HepG2 (cell line): Measurements from ENCODE around the gene FLACC1. TPM values are rescaled to one million over a fixed set of nuclear protein-coding genes. Genes with fewer than 3 reads are reported as not detected.
A peak's percentile ranks its signal among the peaks of the same experiment; 100 is the strongest.

Experiments used
- ATAC-seq: fragments of 200-7000 bp; cut with Tn5 transposase; 3 replicates; pipeline ENCODE4 v1.9.1; 2020; ENCODE audit warnings: mild to moderate bottlenecking, moderate library complexity
- BruUV-seq: library from RNA; stranded (reverse); fragments of 400-500 nt; replicated peaks from 2 replicates; lab custom pipeline; 2021; lab: Mats Ljungman, UMichigan
- CTCF ChIA-PET: fragments of 300-600 bp; formaldehyde crosslinking; extraction: SDS; loops from one replicate; lab custom pipeline; 2021; ENCODE audit warnings: low total read pairs, inconsistent platforms, low intra/inter-chr PET ratio; lab: Yijun Ruan, JAX
- POLR2A ChIA-PET: fragments of 350-600 bp; sonication (Branson Sonifier 250); formaldehyde crosslinking; loops from one replicate; lab custom pipeline; 2020; ENCODE audit warnings: antibody characterized with exemption, inconsistent platforms; lab: Yijun Ruan, JAX
- DNase-seq: peaks from one replicate; pipeline ENCODE4 v3.0.0-alpha.2; 2015; ENCODE audit warnings: low spot score
- FAIRE-seq: peaks from 3 replicates; lab custom pipeline; 2011; peaks lifted over from hg19 to GRCh38; lab: Jason Lieb, UNC
- H2AFZ ChIP-seq: one replicate; pipeline ENCODE4 v1.6.1; 2011; ENCODE audit warnings: low read length, inconsistent platforms
- H3K27ac ChIP-seq: fragments of 300-600 bp; 3 replicates; pipeline ENCODE4 v1.8.0; 2011; ENCODE audit warnings: mixed run types, mild to moderate bottlenecking, mixed read lengths, low read length, inconsistent platforms; ENCODE audit not compliant: insufficient read depth; ENCODE audit errors: extremely low read length
- H3K27me3 ChIP-seq, 2 experiments: fragments of 200-600 bp in 1 of 2; 2 replicates in 1 of 2; 3 replicates in 1 of 2; pipeline versions ENCODE4 v1.6.0 to v1.8.0; 2011; ENCODE audit warnings: low read length in 2 of 2, mild to moderate bottlenecking in 2 of 2, moderate library complexity in 2 of 2, inconsistent platforms in 1 of 2; ENCODE audit not compliant: insufficient read depth in 2 of 2, control insufficient read depth in 1 of 2
- H3K36me3 ChIP-seq, 2 experiments: fragments of 200-600 bp in 1 of 2; replicated peaks in 1 of 2; 2 replicates in 1 of 2; 3 replicates in 1 of 2; pipeline versions ENCODE4 v1.5.1 to v1.8.0; 2011; ENCODE audit warnings: low read length in 2 of 2, inconsistent platforms in 1 of 2; ENCODE audit not compliant: insufficient read depth in 2 of 2, control insufficient read depth in 1 of 2
- H3K4me1 ChIP-seq: 2 replicates; pipeline ENCODE4 v1.5.1; 2012; ENCODE audit warnings: low read length, inconsistent platforms; ENCODE audit not compliant: insufficient read depth
- H3K4me2 ChIP-seq: 2 replicates; pipeline ENCODE4 v1.6.0; 2011; ENCODE audit warnings: low read depth, low read length, inconsistent platforms
- H3K4me3 ChIP-seq, 3 experiments: fragments of 200-600 bp in 1 of 3; sonication (generic), shearing (Covaris generic) in 1 of 3; replicated peaks in 1 of 3; 2 replicates each; pipeline ENCODE4 v1.5.1; 2011 to 2016; ENCODE audit warnings: low read length in 3 of 3, inconsistent platforms in 2 of 3, low read depth in 2 of 3, mild to moderate bottlenecking in 2 of 3, control low read depth in 1 of 3, mixed read lengths in 1 of 3; ENCODE audit not compliant: insufficient read depth in 1 of 3
- H3K79me2 ChIP-seq: one replicate; pipeline ENCODE4 v1.6.1; 2011; ENCODE audit warnings: low read length, inconsistent platforms; ENCODE audit not compliant: insufficient read depth
- H3K9ac ChIP-seq: 2 replicates; pipeline ENCODE4 v1.6.0; 2011; ENCODE audit warnings: mild to moderate bottlenecking, low read depth, low read length, inconsistent platforms; ENCODE audit not compliant: insufficient read depth
- H3K9me3 ChIP-seq: 2 replicates; pipeline ENCODE4 v1.5.1; 2012; ENCODE audit warnings: mild to moderate bottlenecking, low read length
- H4K20me1 ChIP-seq: 2 replicates; pipeline ENCODE4 v1.6.0; 2011; ENCODE audit warnings: inconsistent platforms, mild to moderate bottlenecking, low read length, moderate library complexity; ENCODE audit not compliant: insufficient read depth
- HDAC6 ChIP-seq: fragments of 200-600 bp; sonication (generic); IDR thresholded peaks from 2 replicates; pipeline ENCODE4 v1.7.0; 2017; ENCODE audit warnings: mild to moderate bottlenecking, antibody characterized with exemption, low read length, low read depth
- KMT2B ChIP-seq: IDR thresholded peaks from 2 replicates; pipeline ENCODE4 v1.6.1; 2016; ENCODE audit warnings: missing genetic modification reagents, missing compliant biosample characterization
- PRPF4 ChIP-seq: fragments of 200-400 bp; formaldehyde crosslinking; IDR thresholded peaks from 2 replicates; pipeline ENCODE4 v1.6.1; 2016; ENCODE audit warnings: low read length, low read depth; ENCODE audit not compliant: poor library complexity, severe bottlenecking
- RFX1 ChIP-seq: fragments of 450-650 bp; IDR thresholded peaks from 2 replicates; pipeline ENCODE4 v1.6.1; 2017
- SAP130 ChIP-seq: IDR thresholded peaks from 2 replicates; pipeline ENCODE4 v1.6.1; 2016; ENCODE audit warnings: low read depth
- SMC3 ChIP-seq: IDR thresholded peaks from 2 replicates; pipeline ENCODE4 v1.6.1; 2011; ENCODE audit warnings: low read length, improper control_type of control experiment
- SRSF1 ChIP-seq: fragments of 200-400 bp; formaldehyde crosslinking; optimal IDR thresholded peaks from 2 replicates; pipeline ENCODE3; 2017; ENCODE audit warnings: mild to moderate bottlenecking, low read depth, low read length, moderate library complexity
- ZNF598 ChIP-seq: sonication (generic); formaldehyde crosslinking; IDR thresholded peaks from 2 replicates; pipeline ENCODE4 v1.5.1; 2020; ENCODE audit warnings: mild to moderate bottlenecking, missing genetic modification reagents, borderline replicate concordance
- WGBS: methylation state at CpG from one replicate; pipeline ENCODE4 v1.1.6; 2017; ENCODE audit warnings: low lambda C conversion rate; 5-methylcytosine and 5-hydroxymethylcytosine counted together
- in situ Hi-C: cut with HindIII; loops from 2 replicates; pipeline ENCODE4 v1.10.0; 2017; ENCODE audit warnings: low pct_unique_long_range_greater_than_20kb; ENCODE audit not compliant: extremely low pct_ligation_motif_present
- intact Hi-C: fragments of 100-400 bp; cut with micrococcal nuclease; formaldehyde crosslinking; loops from one replicate; pipeline ENCODE4 v1.10.0; 2022; ENCODE audit not compliant: unreplicated experiment
- polyA plus RNA-seq, 8 experiments: library from polyadenylated mRNA; depleted of rRNA in 3 of 8; stranded (reverse) in 7 of 8; unstranded in 1 of 8; fragments of >200 nt; fragmentation: Illumina TruSeq in 4 of 8; extraction: Trizol in 4 of 8; gene quantifications; 2 replicates each; pipeline versions ENCODE4 v1.2.1 to v1.2.3, GENCODE V29; 2011 to 2016; ENCODE audit warnings: low read depth in 4 of 8, missing spikeins in 1 of 8, mixed read lengths in 1 of 8; ENCODE audit not compliant: insufficient read depth in 1 of 8
- total RNA-seq, 5 experiments: library from RNA; depleted of rRNA; stranded (reverse); fragments of >200 nt; fragmentation: Illumina TruSeq; extraction: Trizol; gene quantifications; 2 replicates each; pipeline ENCODE4 v1.2.3, GENCODE V29; 2016; ENCODE audit warnings: low read depth in 1 of 5
- TF ChIP-seq, protein P1 (sequence below): sonication (generic); formaldehyde crosslinking; IDR thresholded peaks from 2 replicates; pipeline ENCODE4 v1.4.0; 2020; ENCODE audit warnings: mild to moderate bottlenecking, missing genetic modification reagents
- TF ChIP-seq, protein P2 (sequence below): fragments of 450-650 bp; IDR thresholded peaks from 2 replicates; pipeline ENCODE4 v1.6.1; 2017; ENCODE audit warnings: mild to moderate bottlenecking
- TF ChIP-seq, protein P3 (sequence below): IDR thresholded peaks from 2 replicates; pipeline ENCODE4 v1.4.0; 2020; ENCODE audit warnings: mild to moderate bottlenecking, missing genetic modification reagents
- TF ChIP-seq, protein P4 (sequence below): sonication (generic); formaldehyde crosslinking; IDR thresholded peaks from 2 replicates; pipeline ENCODE4 v1.4.0; 2020; ENCODE audit warnings: missing genetic modification reagents

The FLACC1 gene
- total and polyA plus RNA-seq, 2 of the 13 experiments (the other 11 are each of a cell fraction or from before 2014, with no cell fraction given): 0.35 to 0.59 TPM

DNA sequence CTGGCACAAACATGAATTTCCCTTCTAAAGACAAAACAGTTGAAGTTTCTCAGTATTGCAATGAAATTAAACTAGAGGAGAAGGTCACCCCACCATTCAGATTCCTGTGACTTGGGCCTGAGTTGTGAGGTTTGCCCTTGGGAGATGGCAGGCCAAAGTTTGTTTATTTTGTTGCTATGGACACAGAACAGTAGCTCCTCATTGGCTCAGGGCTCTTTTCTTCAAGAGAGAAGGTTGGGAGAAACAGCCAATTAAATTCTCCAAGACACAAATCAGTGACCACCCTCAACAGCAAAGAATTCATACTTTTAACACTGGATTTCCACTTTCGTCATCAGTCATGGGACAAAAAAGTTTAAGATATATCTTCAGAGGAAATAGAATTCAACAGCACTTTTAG lies at the start of gene FLACC1 (continued):
- TF ChIP-seq, protein P1, sequence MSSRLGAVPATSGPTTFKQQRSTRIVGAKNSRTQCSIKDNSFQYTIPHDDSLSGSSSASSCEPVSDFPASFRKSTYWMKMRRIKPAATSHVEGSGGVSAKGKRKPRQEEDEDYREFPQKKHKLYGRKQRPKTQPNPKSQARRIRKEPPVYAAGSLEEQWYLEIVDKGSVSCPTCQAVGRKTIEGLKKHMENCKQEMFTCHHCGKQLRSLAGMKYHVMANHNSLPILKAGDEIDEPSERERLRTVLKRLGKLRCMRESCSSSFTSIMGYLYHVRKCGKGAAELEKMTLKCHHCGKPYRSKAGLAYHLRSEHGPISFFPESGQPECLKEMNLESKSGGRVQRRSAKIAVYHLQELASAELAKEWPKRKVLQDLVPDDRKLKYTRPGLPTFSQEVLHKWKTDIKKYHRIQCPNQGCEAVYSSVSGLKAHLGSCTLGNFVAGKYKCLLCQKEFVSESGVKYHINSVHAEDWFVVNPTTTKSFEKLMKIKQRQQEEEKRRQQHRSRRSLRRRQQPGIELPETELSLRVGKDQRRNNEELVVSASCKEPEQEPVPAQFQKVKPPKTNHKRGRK: no peak
- TF ChIP-seq, protein P2, sequence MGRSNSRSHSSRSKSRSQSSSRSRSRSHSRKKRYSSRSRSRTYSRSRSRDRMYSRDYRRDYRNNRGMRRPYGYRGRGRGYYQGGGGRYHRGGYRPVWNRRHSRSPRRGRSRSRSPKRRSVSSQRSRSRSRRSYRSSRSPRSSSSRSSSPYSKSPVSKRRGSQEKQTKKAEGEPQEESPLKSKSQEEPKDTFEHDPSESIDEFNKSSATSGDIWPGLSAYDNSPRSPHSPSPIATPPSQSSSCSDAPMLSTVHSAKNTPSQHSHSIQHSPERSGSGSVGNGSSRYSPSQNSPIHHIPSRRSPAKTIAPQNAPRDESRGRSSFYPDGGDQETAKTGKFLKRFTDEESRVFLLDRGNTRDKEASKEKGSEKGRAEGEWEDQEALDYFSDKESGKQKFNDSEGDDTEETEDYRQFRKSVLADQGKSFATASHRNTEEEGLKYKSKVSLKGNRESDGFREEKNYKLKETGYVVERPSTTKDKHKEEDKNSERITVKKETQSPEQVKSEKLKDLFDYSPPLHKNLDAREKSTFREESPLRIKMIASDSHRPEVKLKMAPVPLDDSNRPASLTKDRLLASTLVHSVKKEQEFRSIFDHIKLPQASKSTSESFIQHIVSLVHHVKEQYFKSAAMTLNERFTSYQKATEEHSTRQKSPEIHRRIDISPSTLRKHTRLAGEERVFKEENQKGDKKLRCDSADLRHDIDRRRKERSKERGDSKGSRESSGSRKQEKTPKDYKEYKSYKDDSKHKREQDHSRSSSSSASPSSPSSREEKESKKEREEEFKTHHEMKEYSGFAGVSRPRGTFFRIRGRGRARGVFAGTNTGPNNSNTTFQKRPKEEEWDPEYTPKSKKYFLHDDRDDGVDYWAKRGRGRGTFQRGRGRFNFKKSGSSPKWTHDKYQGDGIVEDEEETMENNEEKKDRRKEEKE: no peak
- peak; percentile 71 for TF ChIP-seq RFX1

DNA sequence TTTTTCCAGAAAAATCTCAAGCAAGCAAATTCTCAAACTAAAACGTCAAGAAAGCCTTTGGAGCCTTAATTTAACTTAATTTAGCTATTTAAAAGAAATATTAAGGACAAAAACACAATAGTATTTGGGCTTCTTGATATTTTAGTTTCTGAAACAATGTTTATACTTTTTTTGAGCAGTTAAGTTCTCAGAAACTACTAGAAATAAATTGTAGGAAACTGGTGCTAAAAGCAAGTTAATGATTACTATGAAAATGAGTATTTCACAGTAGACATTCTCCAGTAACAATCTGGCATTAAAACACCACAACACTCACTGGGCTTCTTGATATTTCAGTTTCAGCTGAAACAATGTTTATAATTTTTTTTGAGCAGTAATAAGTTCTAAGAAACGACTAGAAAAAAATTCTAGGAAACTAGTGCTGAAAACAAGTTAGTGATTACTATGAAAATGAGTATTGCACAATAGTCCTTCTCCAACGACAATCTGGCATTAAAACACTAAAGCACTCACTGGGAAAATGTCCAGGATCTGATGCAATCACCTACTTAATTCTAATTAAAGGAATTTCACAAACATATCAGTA lies 49.0 kb upstream of the FLACC1 start:
- H3K4me3 ChIP-seq: peak overlapping the region in 1 of 3 experiments; percentile 7; a peak in 2 of 6 replicates
- POLR2A ChIA-PET: interaction anchor here (1.1 kb wide), 1 partner anchor 46 kb away, joined by 3 read pairs; no protein-coding TSS in a partner anchor
- in situ Hi-C loops: no loop called here
- peaks cover 25% of the 10 kb centered on the region for H3K4me1 ChIP-seq
- no TSS peak for BruUV-seq
- FAIRE-seq (no peak), ATAC-seq (no peak), DNase-seq (peak; percentile 57)
- intact Hi-C loops: loop anchor here (2.0 kb wide), 1 partner anchor 45 kb away; the partner anchor contains the start of genes STRADB and TRAK2
- H3K9me3 ChIP-seq: no peaks in the 10 kb centered on the region
- WGBS: 32% methylated on average over 3 of the region's 3 CpGs
- H3K79me2 ChIP-seq: no peaks in the 10 kb centered on the region
- H2AFZ ChIP-seq: peak overlapping the region; percentile 47
- peak overlapping the region; percentile 25 for H3K4me2 ChIP-seq
- CTCF ChIA-PET: no interaction called here
- peak overlapping the region; percentile 18; the same call in 1 of the 2 replicates for H3K9ac ChIP-seq
- H4K20me1 ChIP-seq: no peaks in the 10 kb centered on the region
- H3K27ac ChIP-seq: peak overlapping the region; percentile 39
- no peaks in the 10 kb centered on the region for H3K27me3 ChIP-seq
- peaks cover 0 to 1% of the 10 kb centered on the region in 2 experiments; a peak in 2 of 5 replicates for H3K36me3 ChIP-seq
- TF ChIP-seq SRSF1 (no peak), ZNF598 (CRISPR knock-in tag) (no peak), PRPF4 (no peak), SAP130 (0 out of 2 replicates have a peak, but pooled peaks have one; percentile 16), HDAC6 (no peak), KMT2B (CRISPR knock-in tag) (peak; percentile 18; the same call in 1 of the 2 replicates), SMC3 (peak; percentile 30; the same call in 1 of the 2 replicates)
- TF ChIP-seq, protein P3, sequence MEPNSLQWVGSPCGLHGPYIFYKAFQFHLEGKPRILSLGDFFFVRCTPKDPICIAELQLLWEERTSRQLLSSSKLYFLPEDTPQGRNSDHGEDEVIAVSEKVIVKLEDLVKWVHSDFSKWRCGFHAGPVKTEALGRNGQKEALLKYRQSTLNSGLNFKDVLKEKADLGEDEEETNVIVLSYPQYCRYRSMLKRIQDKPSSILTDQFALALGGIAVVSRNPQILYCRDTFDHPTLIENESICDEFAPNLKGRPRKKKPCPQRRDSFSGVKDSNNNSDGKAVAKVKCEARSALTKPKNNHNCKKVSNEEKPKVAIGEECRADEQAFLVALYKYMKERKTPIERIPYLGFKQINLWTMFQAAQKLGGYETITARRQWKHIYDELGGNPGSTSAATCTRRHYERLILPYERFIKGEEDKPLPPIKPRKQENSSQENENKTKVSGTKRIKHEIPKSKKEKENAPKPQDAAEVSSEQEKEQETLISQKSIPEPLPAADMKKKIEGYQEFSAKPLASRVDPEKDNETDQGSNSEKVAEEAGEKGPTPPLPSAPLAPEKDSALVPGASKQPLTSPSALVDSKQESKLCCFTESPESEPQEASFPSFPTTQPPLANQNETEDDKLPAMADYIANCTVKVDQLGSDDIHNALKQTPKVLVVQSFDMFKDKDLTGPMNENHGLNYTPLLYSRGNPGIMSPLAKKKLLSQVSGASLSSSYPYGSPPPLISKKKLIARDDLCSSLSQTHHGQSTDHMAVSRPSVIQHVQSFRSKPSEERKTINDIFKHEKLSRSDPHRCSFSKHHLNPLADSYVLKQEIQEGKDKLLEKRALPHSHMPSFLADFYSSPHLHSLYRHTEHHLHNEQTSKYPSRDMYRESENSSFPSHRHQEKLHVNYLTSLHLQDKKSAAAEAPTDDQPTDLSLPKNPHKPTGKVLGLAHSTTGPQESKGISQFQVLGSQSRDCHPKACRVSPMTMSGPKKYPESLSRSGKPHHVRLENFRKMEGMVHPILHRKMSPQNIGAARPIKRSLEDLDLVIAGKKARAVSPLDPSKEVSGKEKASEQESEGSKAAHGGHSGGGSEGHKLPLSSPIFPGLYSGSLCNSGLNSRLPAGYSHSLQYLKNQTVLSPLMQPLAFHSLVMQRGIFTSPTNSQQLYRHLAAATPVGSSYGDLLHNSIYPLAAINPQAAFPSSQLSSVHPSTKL (CRISPR knock-in tag): peak; percentile 50; the same call in 1 of the 2 replicates
- TF ChIP-seq, protein P4, sequence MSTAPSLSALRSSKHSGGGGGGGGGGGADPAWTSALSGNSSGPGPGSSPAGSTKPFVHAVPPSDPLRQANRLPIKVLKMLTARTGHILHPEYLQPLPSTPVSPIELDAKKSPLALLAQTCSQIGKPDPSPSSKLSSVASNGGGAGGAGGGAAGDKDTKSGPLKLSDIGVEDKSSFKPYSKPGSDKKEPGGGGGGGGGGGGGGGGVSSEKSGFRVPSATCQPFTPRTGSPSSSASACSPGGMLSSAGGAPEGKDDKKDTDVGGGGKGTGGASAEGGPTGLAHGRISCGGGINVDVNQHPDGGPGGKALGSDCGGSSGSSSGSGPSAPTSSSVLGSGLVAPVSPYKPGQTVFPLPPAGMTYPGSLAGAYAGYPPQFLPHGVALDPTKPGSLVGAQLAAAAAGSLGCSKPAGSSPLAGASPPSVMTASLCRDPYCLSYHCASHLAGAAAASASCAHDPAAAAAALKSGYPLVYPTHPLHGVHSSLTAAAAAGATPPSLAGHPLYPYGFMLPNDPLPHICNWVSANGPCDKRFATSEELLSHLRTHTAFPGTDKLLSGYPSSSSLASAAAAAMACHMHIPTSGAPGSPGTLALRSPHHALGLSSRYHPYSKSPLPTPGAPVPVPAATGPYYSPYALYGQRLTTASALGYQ (CRISPR knock-in tag): 0 out of 2 replicates have a peak, but pooled peaks have one; percentile 34
